Activated naive CD8-positive, alpha-beta T cell treated with anti-CD3 and anti-CD28 coated beads, Interleukin-2, amount 10 ng/mL, durations not matched to agents 7 days and 5 days (primary cell): Measurements from ENCODE around the gene MIA. TPM values are rescaled to one million over a fixed set of nuclear protein-coding genes. Genes with fewer than 3 reads are reported as not detected.
"Not testable (repeated sequence)": the region's sequence is repeated elsewhere in the genome, so short reads cannot be mapped to it uniquely, and the experiment has no call there.

Source experiments
- ATAC-seq: fragments of 150-1000 bp; cut with Tn5 transposase; one replicate; pipeline ENCODE4 v1.10.0; 2021; ENCODE audit warnings: low read depth, moderate library complexity
- POLR2A ChIA-PET: fragments of 350-600 bp; sonication (Branson Sonifier 250); formaldehyde crosslinking; loops from one replicate; lab custom pipeline; 2021; ENCODE audit warnings: antibody characterized with exemption; lab: Charles Lee
- DNase-seq: peaks from one replicate; pipeline ENCODE4 v3.0.0; 2021
- H3K27ac Mint-ChIP-seq: one replicate; pipeline ENCODE4 v1.8.0; 2022; ENCODE audit warnings: mild to moderate bottlenecking, mixed read lengths
- H3K27me3 Mint-ChIP-seq: one replicate; pipeline ENCODE4 v1.8.0; 2022; ENCODE audit warnings: mild to moderate bottlenecking, moderate library complexity, mixed read lengths
- H3K36me3 Mint-ChIP-seq: one replicate; pipeline ENCODE4 v1.8.0; 2021; ENCODE audit warnings: mild to moderate bottlenecking, mixed read lengths
- H3K4me1 Mint-ChIP-seq: one replicate; pipeline ENCODE4 v1.8.0; 2021; ENCODE audit warnings: mixed read lengths
- H3K4me3 Mint-ChIP-seq: one replicate; pipeline ENCODE4 v1.8.0; 2022; ENCODE audit warnings: mild to moderate bottlenecking, moderate library complexity, mixed read lengths
- H3K9me3 Mint-ChIP-seq: one replicate; pipeline ENCODE4 v1.8.0; 2021; ENCODE audit warnings: mixed read lengths
- total RNA-seq, 2 experiments: library from RNA; stranded (reverse); gene quantifications; one replicate each; pipeline ENCODE4 v1.2.3, GENCODE V29; 2021

MIA gene
- total RNA-seq, 2 experiments from 2014 or later = 3.0 TPM

GRCh38 chr19:40776364-40776763 is 1.0 kb downstream of the MIA start:
- POLR2A ChIA-PET = interaction anchor here (1.6 to 4.4 kb wide), 7 partner anchors 10 to 487 kb away, joined by 6 to 92 read pairs (median 14); partner anchors contain the start of genes ACTMAP, EGLN2 and SNRPA
- Mint-ChIP-seq H3K36me3 (peaks cover 16% of the 10 kb centered on the region), H3K9me3 (no peaks in the 10 kb centered on the region), H3K4me1 (peaks cover 30% of the 10 kb centered on the region), H3K4me3 (peak overlapping the region; percentile 19), H3K27ac (no peak overlapping the region), H3K27me3 (no peaks in the 10 kb centered on the region)
- ATAC-seq (no peak), DNase-seq (no peak)

GRCh38 chr19:40776932-40777644 is 1.8 kb downstream of the MIA start:
- Mint-ChIP-seq H3K27me3 (no peaks in the 10 kb centered on the region), H3K4me3 (peak overlapping the region; percentile 98), H3K36me3 (peaks cover 19% of the 10 kb centered on the region), H3K4me1 (peaks cover 32% of the 10 kb centered on the region), H3K27ac (peak overlapping the region; percentile 98), H3K9me3 (no peaks in the 10 kb centered on the region)
- ATAC-seq = peak; percentile 61
- POLR2A ChIA-PET = interaction anchor here (1.0 to 4.4 kb wide), 17 partner anchors 10 to 1107 kb away, joined by 4 to 92 read pairs (median 11); partner anchors contain the start of genes ACTMAP, COQ8B, EGLN2 and ITPKC
- peak; percentile 77 for DNase-seq

- peaks cover 21% of the 10 kb centered on the region for H3K36me3 Mint-ChIP-seq
- peak overlapping the region; percentile 98 for H3K27ac Mint-ChIP-seq
- peak overlapping the region; percentile 98 for H3K4me3 Mint-ChIP-seq
- POLR2A ChIA-PET = interaction anchor here (0.7 to 4.4 kb wide), 23 partner anchors 7 to 1107 kb away, joined by 3 to 92 read pairs (median 9); partner anchors contain the start of genes ACTMAP, COQ8B, EGLN2 and ITPKC
- DNase-seq (no peak), ATAC-seq (no peak)
- H3K27me3 Mint-ChIP-seq = no peaks in the 10 kb centered on the region
- peaks cover 34% of the 10 kb centered on the region for H3K4me1 Mint-ChIP-seq
- no peaks in the 10 kb centered on the region for H3K9me3 Mint-ChIP-seq
Measured at GRCh38 chr19:40777645-40777936, 2.3 kb downstream of the MIA start.

- no peaks in the 10 kb centered on the region for H3K9me3 Mint-ChIP-seq
- DNase-seq (peak; percentile 100), ATAC-seq (peak; percentile 81)
- peak within 1 kb of the TSS; percentile 98 for H3K27ac Mint-ChIP-seq
- H3K4me3 Mint-ChIP-seq = peak within 1 kb of the TSS; percentile 98
- H3K4me1 Mint-ChIP-seq = peaks cover 34% of the 10 kb centered on the region
- POLR2A ChIA-PET = interaction anchor here (0.5 to 4.4 kb wide), 27 partner anchors 8 to 1106 kb away, joined by 3 to 92 read pairs (median 6); partner anchors contain the start of genes ACTMAP, COQ8B, EGLN2 and ITPKC
- H3K36me3 Mint-ChIP-seq = peaks cover 21% of the 10 kb centered on the region
- no peaks in the 10 kb centered on the region for H3K27me3 Mint-ChIP-seq
Measured at GRCh38 chr19:40777937-40778705, 2.8 kb downstream of the MIA start, which contains the start of gene RAB4B. RAB4B (plus strand) TSS chr19:40778247; CDS start chr19:40778376, 129 bp downstream.

GRCh38 chr19:40778706-40779284 is 3.5 kb downstream of the MIA start:
- DNase-seq (no peak), ATAC-seq (no peak)
- Mint-ChIP-seq H3K9me3 (no peaks in the 10 kb centered on the region), H3K36me3 (peaks cover 24% of the 10 kb centered on the region), H3K4me3 (peak overlapping the region; percentile 98), H3K27me3 (no peaks in the 10 kb centered on the region), H3K27ac (peak overlapping the region; percentile 98), H3K4me1 (peaks cover 34% of the 10 kb centered on the region)
- POLR2A ChIA-PET = interaction anchor here (0.6 to 4.4 kb wide), 21 partner anchors 9 to 1106 kb away, joined by 3 to 92 read pairs (median 9); partner anchors contain the start of genes ACTMAP, COQ8B, EGLN2 and ITPKC

GRCh38 chr19:40780582-40780981 is 5.3 kb downstream of the MIA start:
- Mint-ChIP-seq H3K27me3 (no peaks in the 10 kb centered on the region), H3K9me3 (no peaks in the 10 kb centered on the region), H3K4me1 (peaks cover 36% of the 10 kb centered on the region), H3K36me3 (peaks cover 26% of the 10 kb centered on the region), H3K27ac (peak overlapping the region; percentile 76), H3K4me3 (no peak overlapping the region)
- POLR2A ChIA-PET = no interaction called here
- DNase-seq (no peak), ATAC-seq (no peak)

GRCh38 chr19:40781140-40781539 is 5.8 kb downstream of the MIA start:
- no peak for DNase-seq
- Mint-ChIP-seq H3K27ac (no peak overlapping the region), H3K9me3 (no peaks in the 10 kb centered on the region), H3K4me3 (no peak overlapping the region), H3K27me3 (no peaks in the 10 kb centered on the region), H3K36me3 (peaks cover 24% of the 10 kb centered on the region), H3K4me1 (peaks cover 34% of the 10 kb centered on the region)
- POLR2A ChIA-PET = no interaction called here
- ATAC-seq = no peak

- H3K9me3 Mint-ChIP-seq = no peaks in the 10 kb centered on the region
- no peak overlapping the region for H3K4me3 Mint-ChIP-seq
- DNase-seq (no peak), ATAC-seq (no peak)
- peaks cover 20% of the 10 kb centered on the region for H3K4me1 Mint-ChIP-seq
- no peaks in the 10 kb centered on the region for H3K27me3 Mint-ChIP-seq
- POLR2A ChIA-PET = no interaction called here
- H3K36me3 Mint-ChIP-seq = peaks cover 23% of the 10 kb centered on the region
- H3K27ac Mint-ChIP-seq = no peak overlapping the region
Measured at GRCh38 chr19:40783711-40784110, 8.4 kb downstream of the MIA start.

GRCh38 chr19:40784146-40784545 is 8.8 kb downstream of the MIA start:
- ATAC-seq, H3K27ac Mint-ChIP-seq, H3K9me3 Mint-ChIP-seq, DNase-seq, H3K4me3 Mint-ChIP-seq, H3K27me3 Mint-ChIP-seq: not testable (repeated sequence)
- POLR2A ChIA-PET = interaction anchor here (1.0 kb wide), 1 partner anchor 14 kb away, joined by 3 read pairs; the partner anchor contains the start of gene EGLN2
- H3K4me1 Mint-ChIP-seq = peaks cover 18% of the 10 kb centered on the region
- peaks cover 22% of the 10 kb centered on the region for H3K36me3 Mint-ChIP-seq

GRCh38 chr19:40785526-40785925 is 10.2 kb downstream of the MIA start:
- Mint-ChIP-seq H3K27me3 (no peaks in the 10 kb centered on the region), H3K36me3 (peaks cover 25% of the 10 kb centered on the region), H3K9me3 (no peaks in the 10 kb centered on the region), H3K27ac (peak overlapping the region; percentile 70), H3K4me1 (peaks cover 16% of the 10 kb centered on the region), H3K4me3 (no peak overlapping the region)
- peak; percentile 33 for ATAC-seq
- POLR2A ChIA-PET = interaction anchor here (1.7 kb wide), 1 partner anchor 34 kb away, joined by 4 read pairs; no protein-coding TSS in a partner anchor
- no peak for DNase-seq

GRCh38 chr19:40786060-40787037 is 11.0 kb downstream of the MIA start:
- H3K4me1 Mint-ChIP-seq = peaks cover 12% of the 10 kb centered on the region
- ATAC-seq = no peak
- no peaks in the 10 kb centered on the region for H3K9me3 Mint-ChIP-seq
- no peak overlapping the region for H3K4me3 Mint-ChIP-seq
- POLR2A ChIA-PET = interaction anchor here (1.2 to 2.7 kb wide), 3 partner anchors 8 to 35 kb away, joined by 4 to 11 read pairs (median 5); partner anchors contain the start of genes EGLN2 and RAB4B
- no peaks in the 10 kb centered on the region for H3K27me3 Mint-ChIP-seq
- no peak for DNase-seq
- peaks cover 23% of the 10 kb centered on the region for H3K36me3 Mint-ChIP-seq
- peak overlapping the region; percentile 70 for H3K27ac Mint-ChIP-seq

GRCh38 chr19:40791349-40791748 is 16.0 kb downstream of the MIA start:
- Mint-ChIP-seq H3K27ac (no peak overlapping the region), H3K4me1 (peaks cover 11% of the 10 kb centered on the region), H3K27me3 (no peaks in the 10 kb centered on the region), H3K9me3 (no peaks in the 10 kb centered on the region), H3K4me3 (no peak overlapping the region), H3K36me3 (peaks cover 18% of the 10 kb centered on the region)
- ATAC-seq (no peak), DNase-seq (no peak)
- POLR2A ChIA-PET = interaction anchor here (2.3 kb wide), 1 partner anchor 13 kb away, joined by 10 read pairs; the partner anchor contains the start of gene RAB4B
